Muscle of back (tissue), 11 donors: ENCODE data around the gene TACC3. TPM values are rescaled to one million over a fixed set of nuclear protein-coding genes. Genes with fewer than 3 reads are reported as not detected.
A peak's percentile ranks its signal among the peaks of the same experiment; 100 is the strongest.

Experiments
- DNase-seq, 3 donors: peaks; one replicate each; pipeline versions ENCODE4 v3.0.0 to v3.0.0-alpha.2; 2013
- polyA plus RNA-seq, 10 donors: library from polyadenylated mRNA; unstranded; fragments of 120-200 nt; gene quantifications; one replicate each; pipeline ENCODE4 v1.2.1, GENCODE V29; 2013; ENCODE audit not compliant: insufficient read length in 10 of 10

The TACC3 gene
- polyA plus RNA-seq, 10 donors = 17.2 to 39.8 (median 26.8) TPM

DNA sequence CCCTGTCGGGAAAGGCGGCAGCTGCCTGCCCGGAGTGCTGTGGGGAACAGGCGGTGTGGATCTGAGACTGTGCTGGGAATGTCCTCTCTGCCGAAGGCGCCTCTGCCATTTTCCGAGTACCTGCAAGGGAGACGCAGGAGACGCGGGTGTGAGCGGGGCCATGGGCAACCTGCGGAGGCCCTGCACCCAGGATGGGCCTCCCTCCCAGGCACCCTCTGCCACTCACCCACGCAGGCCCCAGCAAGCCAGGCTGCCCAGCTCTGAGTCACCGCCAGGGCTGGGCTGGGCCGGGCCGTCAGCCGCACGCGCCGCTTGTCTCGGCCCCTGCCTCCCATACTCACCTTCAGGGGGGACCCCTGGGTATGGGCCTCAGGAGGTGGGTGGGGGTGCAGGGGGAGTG is 68.2 kb downstream of the TACC3 start:
- no peak for DNase-seq

DNA sequence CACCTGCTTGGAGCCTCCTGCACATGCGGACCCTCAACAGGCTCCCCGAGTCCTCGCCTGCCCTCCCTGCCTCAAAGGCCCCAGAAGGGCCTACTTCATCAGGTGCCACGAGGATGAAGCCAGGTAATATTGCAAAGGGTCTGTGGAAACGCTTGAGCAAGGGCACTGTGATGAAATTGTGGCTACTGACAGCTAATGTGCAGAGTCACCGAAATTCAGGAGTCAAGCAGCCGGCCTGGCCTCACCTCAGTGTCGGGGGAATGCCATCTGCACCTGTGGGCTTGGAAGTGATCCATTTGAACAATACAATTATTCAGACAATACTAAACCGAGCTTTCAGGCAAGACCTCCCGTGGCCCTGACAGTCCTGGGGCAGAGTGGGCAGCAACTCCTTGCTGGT is 68.7 kb downstream of the TACC3 start:
- DNase-seq = no peak

DNA sequence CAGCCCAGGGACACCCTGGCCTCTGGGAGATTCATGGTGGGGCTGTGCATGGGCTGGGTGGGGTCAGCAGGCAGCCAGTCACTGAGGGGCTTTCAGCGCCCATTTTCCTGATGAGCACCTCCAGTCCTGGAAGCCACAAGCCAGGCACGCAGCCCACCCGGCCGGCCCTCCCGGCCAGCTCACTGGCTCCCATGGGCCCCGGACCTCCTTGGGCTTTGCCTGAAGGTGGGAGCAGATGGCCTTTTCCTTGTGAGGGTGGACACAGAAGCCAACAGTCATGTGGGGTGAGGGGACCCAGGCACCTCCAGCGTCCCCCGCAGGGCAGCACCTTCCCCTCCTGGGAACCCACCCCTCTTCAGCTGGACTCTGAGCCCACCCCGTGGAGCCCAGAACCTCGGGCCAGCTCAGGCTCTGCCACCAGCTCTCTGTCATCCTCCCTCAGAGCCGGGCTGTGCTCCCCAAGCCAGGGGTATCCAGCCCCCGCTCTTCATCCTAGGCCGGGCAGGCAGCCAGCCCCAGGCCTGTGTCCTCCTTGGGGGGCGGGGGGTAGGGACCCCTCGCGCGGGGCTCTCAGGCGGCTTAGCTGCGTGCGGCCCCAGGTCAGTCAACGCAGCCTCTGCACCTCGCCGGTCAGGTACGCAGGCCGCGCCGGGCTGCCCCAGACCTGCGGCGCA is 71.0 kb downstream of the TACC3 start:
- no peak for DNase-seq

DNA sequence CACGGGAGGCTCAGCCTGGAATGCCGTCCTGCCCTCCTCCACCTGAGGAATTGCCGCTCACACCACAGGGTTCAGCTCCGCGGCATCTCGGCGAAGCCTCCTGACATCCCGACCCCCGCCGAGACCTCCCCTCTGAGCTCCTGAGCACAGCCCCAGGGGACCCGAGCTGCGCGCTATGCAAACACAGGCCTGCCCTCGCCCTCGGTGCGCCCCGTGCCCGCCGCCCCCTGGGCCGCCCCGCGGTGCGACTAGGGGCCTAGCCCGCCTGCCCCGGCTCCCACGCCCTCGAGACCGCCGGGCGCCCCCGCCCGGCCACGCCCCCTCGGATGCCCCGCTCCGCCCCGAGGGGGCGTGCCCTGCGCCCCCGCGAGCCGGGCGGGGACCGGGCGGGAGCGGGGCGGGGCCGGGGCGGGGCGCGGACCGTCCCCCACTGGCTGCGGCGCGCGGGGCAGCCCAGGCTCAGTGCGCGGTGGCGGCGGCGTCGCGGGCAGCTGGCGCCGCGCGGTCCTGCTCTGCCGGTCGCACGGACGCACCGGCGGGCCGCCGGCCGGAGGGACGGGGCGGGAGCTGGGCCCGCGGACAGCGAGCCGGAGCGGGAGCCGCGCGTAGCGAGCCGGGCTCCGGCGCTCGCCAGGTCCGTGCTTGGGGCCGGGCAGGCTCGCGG is 71.6 kb downstream of the TACC3 start, which contains the start of gene FGFR3:
FGFR3 (plus strand) TSS at position 462 of the 664 bp plus-strand sequence. CDS start 642 bp downstream, outside the sequence.
- peak; percentile 14 to 65 (median 32) for DNase-seq

DNA sequence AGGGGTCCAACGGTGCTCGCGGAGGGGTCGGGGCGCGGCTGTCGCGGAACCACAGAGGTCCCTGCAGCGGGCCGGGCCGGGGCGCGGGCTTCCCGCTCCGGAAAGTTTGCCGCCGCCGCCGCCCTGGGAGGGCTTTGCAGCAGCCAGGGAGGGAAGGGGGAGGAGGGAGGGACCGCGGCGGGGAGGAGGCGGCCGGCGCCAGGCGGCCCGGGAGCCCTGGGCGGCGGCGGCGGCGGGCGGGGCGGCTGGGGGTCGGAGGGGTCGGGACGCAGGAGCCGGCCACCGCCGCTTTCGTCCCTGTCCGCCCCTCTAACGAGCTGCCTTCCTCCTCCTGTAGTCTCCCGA is 72.1 kb downstream of the TACC3 start:
- no peak for DNase-seq

DNA sequence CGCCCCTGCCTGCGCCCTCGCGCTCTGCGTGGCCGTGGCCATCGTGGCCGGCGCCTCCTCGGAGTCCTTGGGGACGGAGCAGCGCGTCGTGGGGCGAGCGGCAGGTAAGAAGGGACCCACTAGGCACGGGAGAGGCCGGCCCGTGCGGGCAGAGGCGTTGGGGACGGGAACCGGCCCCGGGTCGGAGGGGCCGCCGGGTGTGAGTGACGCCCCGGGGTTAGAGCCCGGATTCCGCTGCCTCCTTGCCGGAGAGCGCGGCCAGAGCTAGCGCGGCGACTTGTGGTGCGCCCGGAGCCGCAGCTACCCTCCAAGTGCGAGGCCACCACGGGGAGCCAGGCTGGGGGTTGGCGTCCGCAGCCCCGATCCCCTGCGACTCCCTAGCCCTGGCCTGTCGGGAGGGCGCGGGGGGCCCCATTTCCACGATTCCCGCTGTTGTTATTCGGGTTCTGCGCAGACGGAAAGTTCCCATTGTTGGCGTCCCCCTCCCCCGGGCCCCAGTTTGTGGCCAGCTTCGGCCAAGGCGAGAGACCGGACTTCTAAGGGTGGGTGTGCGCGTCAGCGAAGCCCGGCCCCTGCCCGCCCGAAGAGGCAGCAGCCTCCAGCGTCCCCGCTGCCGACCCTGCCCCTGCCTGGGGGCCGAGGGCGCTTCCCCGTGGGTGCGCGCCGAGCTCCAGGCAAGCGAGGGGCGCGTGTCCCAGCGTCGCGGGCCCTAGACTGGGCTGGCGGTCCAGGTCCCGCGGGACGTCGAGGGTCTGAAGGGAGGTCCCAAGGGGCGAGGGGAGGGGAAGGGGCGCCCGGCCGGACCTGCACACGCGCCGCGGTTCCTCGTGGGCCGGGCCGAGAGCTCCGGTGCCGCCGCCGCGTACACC is 72.9 kb downstream of the TACC3 start:
- peak in 1 of 3 donors; percentile 54 for DNase-seq

Other genes starting within 250 kb of the TACC3 start
- 1 to 10 TPM in 9 of 10 donors, under 1 TPM in 1; 0.92 to 1.6 (median 1.2) TPM for gene FAM53A, start 37.2 kb upstream of the TACC3 start, polyA plus RNA-seq
- gene SLBP, start 9.2 kb upstream of the TACC3 start, polyA plus RNA-seq = 10 to 100 TPM; 34.8 to 57.7 (median 38.8) TPM
- gene TMEM129, start 198 bp upstream of the TACC3 start, polyA plus RNA-seq = 10 to 100 TPM; 14.6 to 27.8 (median 22.0) TPM
- gene FGFR3, start 71.8 kb downstream of the TACC3 start, polyA plus RNA-seq = 10 to 100 TPM in 2 of 10 donors, 1 to 10 TPM in 4, under 1 TPM in 4; 0.56 to 15.4 (median 1.2) TPM
- 10 to 100 TPM; 12.1 to 16.3 (median 14.7) TPM for gene LETM1, start 134.6 kb downstream of the TACC3 start, polyA plus RNA-seq
- 10 to 100 TPM; 37.1 to 61.6 (median 49.4) TPM for gene NSD2, start 149.9 kb downstream of the TACC3 start, polyA plus RNA-seq